HG02973 (cell line): ENCODE data around the gene RELB.
A peak's percentile ranks its signal among the peaks of the same experiment; 100 is the strongest.
"Not testable (repeated sequence)": the region's sequence is repeated elsewhere in the genome, so short reads cannot be mapped to it uniquely, and the experiment has no call there.

Experiments used
- ATAC-seq: cut with Tn5 transposase; IDR thresholded peaks from one replicate; pipeline ENCODE4 v1.9.1; 2021; ENCODE audit warnings: moderate library complexity; ENCODE audit not compliant: unreplicated experiment

RELB gene

GRCh38 chr19:44987148-44987675, 14.1 kb upstream of the RELB start:
- no peak for ATAC-seq

DNA sequence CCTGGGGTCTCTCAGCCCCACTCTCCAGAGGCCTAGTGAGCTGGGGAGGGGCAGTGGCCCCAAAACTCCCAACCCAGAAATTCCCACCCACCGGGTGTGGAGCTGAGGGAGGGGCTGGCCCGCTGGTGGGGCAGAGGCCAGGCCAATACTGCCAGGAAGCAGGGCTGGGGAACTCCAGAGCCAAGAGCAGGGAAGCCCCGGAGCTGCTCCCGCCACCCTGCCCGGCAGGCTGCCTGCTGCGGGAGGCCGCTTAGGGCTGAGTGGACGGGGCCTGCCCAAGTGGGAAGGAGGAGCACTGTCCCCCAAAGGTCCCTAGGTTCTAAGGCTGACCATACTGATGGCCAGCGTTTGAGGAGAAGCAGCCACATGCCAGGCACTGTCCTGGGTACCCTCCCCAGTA, 13.0 kb upstream of the RELB start:
- ATAC-seq: no peak

- no peak for ATAC-seq
Observed at GRCh38 chr19:44988896-44989556, 12.2 kb upstream of the RELB start.

DNA sequence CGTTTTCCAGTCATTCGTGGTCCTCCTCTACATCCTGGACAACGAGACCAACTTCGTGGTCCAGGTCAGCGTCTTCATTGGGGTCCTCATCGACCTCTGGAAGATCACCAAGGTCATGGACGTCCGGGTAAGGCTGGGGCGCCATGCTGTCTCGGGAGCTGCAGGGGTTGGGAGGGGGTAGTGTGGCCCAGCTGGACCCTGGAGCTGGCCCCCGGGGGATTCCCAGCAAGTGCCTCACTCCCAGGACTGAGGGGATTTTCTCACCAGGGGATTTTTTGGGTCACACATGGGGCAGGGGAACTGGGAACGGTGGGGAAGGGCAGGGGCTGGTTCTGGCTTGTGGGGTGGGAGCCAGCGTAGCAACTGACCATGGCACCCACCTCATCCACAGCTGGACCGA, 10.8 kb upstream of the RELB start:
- ATAC-seq: no peak

DNA sequence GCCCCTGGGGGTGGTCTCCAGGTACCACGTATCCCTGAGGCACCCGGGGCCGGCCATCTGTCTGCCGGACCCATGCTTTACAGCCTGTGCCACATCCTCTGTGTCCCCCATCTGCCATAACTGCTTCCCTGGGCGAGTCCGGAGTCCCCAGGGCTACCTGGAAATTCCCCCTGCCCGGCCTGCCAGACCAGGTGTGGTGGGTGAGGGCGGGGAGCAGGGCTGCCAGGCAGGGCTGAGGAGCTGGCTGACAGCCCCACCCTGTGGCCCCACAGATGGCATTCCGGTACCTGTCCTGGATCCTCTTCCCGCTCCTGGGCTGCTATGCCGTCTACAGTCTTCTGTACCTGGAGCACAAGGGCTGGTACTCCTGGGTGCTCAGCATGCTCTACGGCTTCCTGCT, 10.3 kb upstream of the RELB start:
- no peak for ATAC-seq

DNA sequence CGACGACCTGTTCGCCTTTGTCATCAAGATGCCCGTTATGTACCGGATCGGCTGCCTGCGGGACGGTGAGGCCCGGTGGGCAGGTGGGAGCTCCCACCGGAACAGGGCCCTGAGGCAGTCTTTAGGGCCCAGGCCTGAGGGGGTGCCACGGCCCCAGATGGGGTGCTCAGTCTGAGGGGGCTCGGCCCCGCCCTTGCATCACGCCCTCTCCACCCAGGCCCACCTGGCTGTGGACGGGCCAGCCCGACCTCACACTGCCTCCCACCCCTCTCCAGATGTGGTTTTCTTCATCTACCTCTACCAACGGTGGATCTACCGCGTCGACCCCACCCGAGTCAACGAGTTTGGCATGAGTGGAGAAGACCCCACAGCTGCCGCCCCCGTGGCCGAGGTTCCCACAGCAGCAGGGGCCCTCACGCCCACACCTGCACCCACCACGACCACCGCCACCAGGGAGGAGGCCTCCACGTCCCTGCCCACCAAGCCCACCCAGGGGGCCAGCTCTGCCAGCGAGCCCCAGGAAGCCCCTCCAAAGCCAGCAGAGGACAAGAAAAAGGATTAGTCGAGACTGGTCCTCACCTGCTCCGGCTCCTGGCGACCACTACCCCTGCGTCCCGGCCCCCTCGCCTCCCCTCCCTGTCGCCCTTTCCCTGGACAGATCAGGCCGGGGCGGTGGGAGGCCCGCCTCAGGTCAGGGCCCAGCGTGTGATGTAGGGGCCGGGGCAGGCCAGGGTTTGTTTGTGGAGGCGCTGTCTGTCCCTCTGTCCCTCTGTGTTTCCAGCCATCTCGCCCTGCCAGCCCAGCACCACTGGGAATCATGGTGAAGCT, 8.7 kb upstream of the RELB start:
- no peak for ATAC-seq

DNA sequence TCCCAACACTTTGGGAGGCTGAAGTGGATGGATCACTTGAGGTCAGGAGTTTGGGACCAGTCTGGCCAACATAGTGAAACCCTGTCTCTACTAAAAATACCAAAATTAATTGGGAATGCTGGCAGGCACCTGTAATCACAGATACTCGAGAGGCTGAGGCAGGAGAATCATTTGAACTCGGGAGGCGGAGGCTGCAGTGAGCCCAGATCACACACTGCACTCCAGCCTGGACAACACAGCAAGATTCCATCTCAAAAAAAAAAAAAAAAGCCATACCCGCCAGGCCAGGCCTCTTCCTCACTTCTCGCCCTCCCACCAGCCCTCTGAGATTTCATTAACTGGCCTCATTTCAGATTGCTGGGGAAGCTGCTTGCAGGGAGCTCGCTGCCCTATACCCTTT, 7.7 kb upstream of the RELB start:
- ATAC-seq: no peak

GRCh38 chr19:44993926-44994537, 7.2 kb upstream of the RELB start:
- no peak for ATAC-seq

DNA sequence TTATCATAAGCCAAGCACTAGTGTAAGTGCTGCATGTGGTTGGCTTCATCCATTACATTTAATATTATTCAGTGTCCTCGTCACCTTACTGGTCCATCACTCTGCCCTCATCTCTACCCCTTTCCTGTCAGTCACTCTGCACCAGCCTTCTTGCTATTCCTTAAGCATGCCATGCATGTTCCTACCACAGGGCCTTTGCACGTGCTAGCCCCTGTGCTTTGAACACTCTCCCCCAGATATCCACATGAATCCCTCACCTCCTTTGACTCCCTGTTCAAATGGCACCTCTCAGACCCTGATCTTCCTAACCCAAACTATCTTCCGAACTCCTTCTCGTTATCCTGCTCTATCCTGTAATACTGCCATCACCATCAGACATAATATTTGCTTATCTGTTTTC, 3.2 kb upstream of the RELB start:
- no peak for ATAC-seq

- not testable (repeated sequence) for ATAC-seq
Observed at GRCh38 chr19:44999131-44999925, 1.9 kb upstream of the RELB start.

DNA sequence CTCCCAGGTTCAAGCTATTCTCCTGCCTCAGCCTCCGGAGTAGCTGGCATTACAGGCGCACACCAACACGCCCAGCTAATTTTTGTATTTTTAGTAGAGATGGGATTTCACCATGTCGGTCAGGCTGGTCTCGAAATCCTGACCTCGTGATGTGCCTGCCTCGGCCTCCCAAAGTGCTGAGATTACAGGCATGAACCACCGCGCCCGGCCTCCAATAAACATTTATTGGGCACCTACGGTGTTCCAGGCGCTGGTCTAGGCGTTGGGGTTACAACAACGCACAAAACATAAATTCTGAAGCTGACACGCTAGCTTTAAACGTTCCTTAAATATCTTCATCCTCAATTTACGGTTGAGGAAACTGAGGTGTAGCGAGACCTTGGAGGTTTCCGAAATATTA, 599 bp upstream of the RELB start:
- ATAC-seq: not testable (repeated sequence)

DNA sequence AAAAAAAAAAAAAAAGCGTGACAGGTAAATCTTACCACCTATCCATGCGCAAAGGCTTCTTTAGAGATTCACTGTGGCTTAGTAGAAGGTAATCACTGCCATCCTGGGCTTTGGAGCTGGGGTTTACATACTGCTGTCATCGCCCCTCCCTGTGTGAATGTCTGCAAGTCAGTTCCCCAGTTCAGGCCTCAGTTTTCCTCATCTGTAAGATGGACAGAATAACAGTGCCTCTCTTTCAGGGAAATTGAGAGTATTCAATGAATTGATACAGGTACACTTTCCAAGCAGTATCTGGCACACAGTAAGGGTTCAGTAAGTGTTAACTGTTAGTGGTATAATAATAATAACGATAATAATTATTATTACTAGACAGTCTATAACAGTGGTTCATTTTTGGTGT, 2.2 kb downstream of the RELB start:
- ATAC-seq: no peak

DNA sequence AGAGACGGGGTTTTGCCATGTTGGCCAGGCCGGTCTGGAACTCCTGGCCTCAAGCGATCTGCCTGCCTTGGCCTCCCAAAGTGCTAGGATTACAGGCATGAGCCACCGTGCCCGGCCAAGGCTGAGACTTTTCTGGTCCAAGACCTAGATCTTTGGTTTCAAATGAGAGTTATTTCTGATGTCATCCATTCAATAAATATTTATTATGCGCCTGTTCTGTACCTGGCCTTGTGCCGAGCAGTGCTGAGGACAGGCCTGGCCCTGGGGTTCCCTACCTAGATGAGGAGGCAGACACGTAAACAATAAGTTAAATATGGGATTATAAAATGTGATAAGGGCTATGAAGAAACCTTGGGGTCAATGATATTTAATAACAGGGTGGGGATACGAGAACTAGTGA, 4.5 kb downstream of the RELB start:
- no peak for ATAC-seq

- no peak for ATAC-seq
Observed at GRCh38 chr19:45008552-45008951, 7.3 kb downstream of the RELB start.

GRCh38 chr19:45009625-45010255, 8.5 kb downstream of the RELB start:
- ATAC-seq: no peak

DNA sequence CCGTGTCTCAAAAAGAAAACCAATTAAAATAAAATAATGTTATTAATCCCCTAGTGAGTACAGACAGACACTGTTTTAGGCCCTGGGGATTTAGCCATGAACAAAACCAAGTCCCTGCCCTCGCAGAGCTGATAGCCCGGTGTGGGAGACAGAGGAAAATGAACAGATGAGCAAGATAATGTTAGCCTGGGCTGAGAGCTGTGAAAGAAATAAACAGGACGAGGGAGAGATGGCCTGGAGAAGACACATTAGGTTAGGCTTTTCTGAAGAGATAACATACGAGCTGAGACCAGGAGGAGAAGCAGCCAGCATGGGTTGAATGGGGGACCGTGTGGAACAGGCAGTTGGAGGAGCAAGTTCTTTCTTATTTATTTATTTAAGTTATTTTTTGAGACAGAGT, 9.0 kb downstream of the RELB start:
- no peak for ATAC-seq

DNA sequence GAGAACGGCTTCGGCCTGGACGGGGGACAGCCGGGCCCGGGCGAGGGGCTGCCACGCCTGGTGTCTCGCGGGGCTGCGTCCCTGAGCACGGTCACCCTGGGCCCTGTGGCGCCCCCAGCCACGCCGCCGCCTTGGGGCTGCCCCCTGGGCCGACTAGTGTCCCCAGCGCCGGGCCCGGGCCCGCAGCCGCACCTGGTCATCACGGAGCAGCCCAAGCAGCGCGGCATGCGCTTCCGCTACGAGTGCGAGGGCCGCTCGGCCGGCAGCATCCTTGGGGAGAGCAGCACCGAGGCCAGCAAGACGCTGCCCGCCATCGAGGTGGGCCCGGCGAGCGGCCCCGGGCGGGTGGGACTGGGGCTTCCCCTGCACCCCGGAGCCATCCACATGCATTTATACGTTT, 10.7 kb downstream of the RELB start:
- ATAC-seq: no peak

DNA sequence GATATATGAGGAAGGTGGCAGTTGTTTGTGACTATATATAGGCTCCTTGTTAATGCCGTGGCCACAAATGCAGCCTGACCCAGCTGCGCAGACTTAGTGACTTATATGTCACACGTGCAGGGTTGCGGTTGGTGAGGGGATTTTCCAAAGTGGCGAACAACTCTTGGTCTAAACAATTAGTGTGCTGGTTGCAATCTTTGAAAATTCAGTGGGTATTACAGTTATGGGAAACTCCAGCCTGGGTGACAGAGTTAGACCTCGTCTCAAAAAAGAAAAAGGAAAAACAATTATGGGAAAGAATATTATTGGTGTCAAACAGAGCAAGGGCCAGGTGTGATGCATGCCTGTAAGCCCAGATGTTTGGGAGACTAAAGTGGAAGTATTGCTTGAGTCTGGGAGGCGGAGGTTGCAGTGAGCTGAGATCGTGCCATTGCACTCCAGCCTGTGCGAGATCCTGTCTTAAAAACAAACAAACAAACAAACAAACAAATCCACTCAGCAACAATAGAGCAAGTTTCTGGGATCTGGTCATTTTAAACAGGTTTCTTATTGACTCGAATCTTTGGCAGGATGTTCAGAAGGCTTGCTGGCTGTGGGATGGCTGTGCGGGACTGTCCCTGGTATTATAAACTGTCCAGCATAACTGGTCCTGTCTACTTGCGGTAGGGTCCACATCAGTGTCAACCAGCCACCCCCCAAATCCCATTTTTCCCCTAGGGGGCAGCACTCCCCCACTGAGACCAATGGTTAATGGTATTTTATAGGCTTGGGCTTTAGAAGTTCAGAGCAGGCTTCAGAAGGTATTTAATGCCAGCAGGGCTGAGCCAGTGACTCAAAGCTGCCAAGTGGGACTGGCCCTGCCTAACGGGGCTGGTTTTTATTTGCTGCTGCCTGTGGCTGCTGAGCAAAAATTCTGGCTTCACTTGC, 15.4 kb downstream of the RELB start:
- ATAC-seq: peak; percentile 64

GRCh38 chr19:45019187-45019586, 17.9 kb downstream of the RELB start:
- no peak for ATAC-seq

DNA sequence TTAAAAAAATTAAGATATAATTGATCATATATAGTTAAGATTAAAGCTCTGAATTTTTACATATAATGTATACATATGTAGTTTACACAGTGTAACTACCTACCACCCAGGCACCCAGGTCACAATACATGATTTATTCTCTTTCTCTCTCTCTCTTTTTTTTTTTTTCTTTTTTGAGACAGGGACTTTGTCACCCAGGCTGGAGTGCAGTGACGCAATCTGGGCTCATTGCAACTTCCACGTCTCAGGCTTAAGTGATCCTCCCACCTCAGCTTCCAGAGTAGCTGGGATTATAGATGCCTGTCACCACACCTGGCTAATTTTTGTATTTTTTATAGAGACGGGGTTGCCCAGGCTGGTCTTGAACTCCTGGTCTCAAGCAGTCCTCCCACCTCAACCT, 18.8 kb downstream of the RELB start:
- ATAC-seq: no peak
